Hippocampal formation (tissue), 2 donors: ENCODE data around the gene FBXO22.
"Not testable (repeated sequence)": the region's sequence is repeated elsewhere in the genome, so short reads cannot be mapped to it uniquely, and the experiment has no call there.

Experiments used
- DNase-seq, 2 donors: peaks; one replicate each; lab custom pipeline; 2025; lab: John Stamatoyannopoulos, UW

FBXO22 gene

GRCh38 chr15:75903331-75904239, at the start of gene FBXO22:
FBXO22 (plus strand) TSS chr15:75903878; CDS start chr15:75903964, 86 bp downstream.
- DNase-seq, result peak; percentile 75 to 82

- DNase-seq, result no peak
Observed at GRCh38 chr15:75857886-75858285, 45.8 kb upstream of the FBXO22 start.

GRCh38 chr15:75861750-75862402, 41.8 kb upstream of the FBXO22 start:
- DNase-seq, result no peak

GRCh38 chr15:75862796-75863195, 40.9 kb upstream of the FBXO22 start:
- DNase-seq, result no peak

GRCh38 chr15:75864213-75865059, 39.2 kb upstream of the FBXO22 start:
- DNase-seq, result no peak

- DNase-seq, result not testable (repeated sequence)
Observed at GRCh38 chr15:75866045-75866444, 37.6 kb upstream of the FBXO22 start.

- no peak for DNase-seq
Observed at GRCh38 chr15:75866916-75867315, 36.8 kb upstream of the FBXO22 start.

- no peak for DNase-seq
Observed at GRCh38 chr15:75867449-75867848, 36.2 kb upstream of the FBXO22 start.

- no peak for DNase-seq
Observed at GRCh38 chr15:75868019-75868418, 35.7 kb upstream of the FBXO22 start.

GRCh38 chr15:75869446-75869845, 34.2 kb upstream of the FBXO22 start:
- DNase-seq, result no peak

- not testable (repeated sequence) for DNase-seq
Observed at GRCh38 chr15:75871589-75871988, 32.1 kb upstream of the FBXO22 start.

GRCh38 chr15:75872403-75872990, 31.2 kb upstream of the FBXO22 start:
- DNase-seq, result no peak

- no peak for DNase-seq
Observed at GRCh38 chr15:75884041-75884440, 19.6 kb upstream of the FBXO22 start.

GRCh38 chr15:75887178-75887577, 16.5 kb upstream of the FBXO22 start:
- DNase-seq, result no peak

GRCh38 chr15:75891895-75892294, 11.8 kb upstream of the FBXO22 start:
- no peak for DNase-seq

- DNase-seq, result no peak
Observed at GRCh38 chr15:75895731-75896130, 7.9 kb upstream of the FBXO22 start.

- no peak for DNase-seq
Observed at GRCh38 chr15:75900577-75900976, 3.1 kb upstream of the FBXO22 start.

GRCh38 chr15:75902129-75902557, 1.5 kb upstream of the FBXO22 start:
- DNase-seq, result no peak

GRCh38 chr15:75905231-75905630, 1.6 kb downstream of the FBXO22 start:
- DNase-seq, result no peak

- DNase-seq, result not testable (repeated sequence)
Observed at GRCh38 chr15:75910355-75910754, 6.7 kb downstream of the FBXO22 start.

GRCh38 chr15:75916978-75917377, 13.3 kb downstream of the FBXO22 start:
- no peak for DNase-seq

- no peak for DNase-seq
Observed at GRCh38 chr15:75918135-75918534, 14.5 kb downstream of the FBXO22 start.
